Activated naive CD4-positive, alpha-beta T cell (primary cell): ENCODE measurements around the gene TPSAB1.

Experiments
- DNase-seq, 4 experiments: peaks; one replicate each; lab custom pipeline; 2025; lab: John Stamatoyannopoulos, UW

The TPSAB1 gene

GRCh38 chr16:1286513-1287094 is 46.1 kb downstream of the TPSAB1 start:
- DNase-seq = no peak

- DNase-seq = no peak
These were observed 47.6 kb downstream of the TPSAB1 start for GRCh38 chr16:1287982-1288670.

- DNase-seq = no peak
These were observed 48.4 kb downstream of the TPSAB1 start for GRCh38 chr16:1288813-1289476.

- DNase-seq = no peak
These were observed 49.0 kb downstream of the TPSAB1 start for GRCh38 chr16:1289477-1289866.

- no peak for DNase-seq
These were observed 49.6 kb downstream of the TPSAB1 start for GRCh38 chr16:1290063-1290501.

- no peak for DNase-seq
These were observed 50.5 kb downstream of the TPSAB1 start for GRCh38 chr16:1290860-1291575.

- DNase-seq = no peak
These were observed 51.1 kb downstream of the TPSAB1 start for GRCh38 chr16:1291576-1291974.
